Upper lobe of left lung (tissue), 4 donors: Measurements from ENCODE around the gene DNAJC4.

Source experiments
- POLR2A ChIP-seq, 4 donors: fragments of 450-650 bp; IDR thresholded peaks; one replicate each; pipeline ENCODE4 v1.5.1; 2016 to 2017; ENCODE audit warnings: antibody characterized with exemption in 4 of 4, mild to moderate bottlenecking in 2 of 4
- TF ChIP-seq, protein P1 (sequence below), 6 experiments: fragments of 450-650 bp in 4 of 6; fragments of 200-600 bp in 2 of 6; sonication (generic) in 2 of 6; IDR thresholded peaks; one replicate each; pipeline ENCODE4 v1.5.1; 2016 to 2019; ENCODE audit warnings: antibody characterized with exemption in 6 of 6

DNA sequence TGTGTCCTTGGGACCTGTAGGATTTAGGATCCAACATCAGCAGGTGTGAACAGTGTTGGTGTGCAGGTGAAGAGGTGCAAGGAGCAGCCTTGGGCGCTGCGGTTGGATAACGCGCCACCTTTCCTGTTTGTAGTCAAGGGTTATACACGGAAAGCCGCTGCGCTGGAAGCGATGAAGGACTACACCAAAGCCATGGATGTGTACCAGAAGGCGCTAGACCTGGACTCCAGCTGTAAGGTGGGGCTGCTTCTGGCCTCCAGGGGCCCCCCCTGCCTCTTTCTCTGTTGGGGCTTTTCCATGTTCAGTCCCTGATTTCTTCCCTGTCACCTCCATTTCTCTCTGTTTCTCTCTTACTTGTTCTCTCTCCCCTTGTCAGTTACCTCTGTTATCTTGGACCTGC is 27.4 kb upstream of the DNAJC4 start:
- TF ChIP-seq, protein P1, sequence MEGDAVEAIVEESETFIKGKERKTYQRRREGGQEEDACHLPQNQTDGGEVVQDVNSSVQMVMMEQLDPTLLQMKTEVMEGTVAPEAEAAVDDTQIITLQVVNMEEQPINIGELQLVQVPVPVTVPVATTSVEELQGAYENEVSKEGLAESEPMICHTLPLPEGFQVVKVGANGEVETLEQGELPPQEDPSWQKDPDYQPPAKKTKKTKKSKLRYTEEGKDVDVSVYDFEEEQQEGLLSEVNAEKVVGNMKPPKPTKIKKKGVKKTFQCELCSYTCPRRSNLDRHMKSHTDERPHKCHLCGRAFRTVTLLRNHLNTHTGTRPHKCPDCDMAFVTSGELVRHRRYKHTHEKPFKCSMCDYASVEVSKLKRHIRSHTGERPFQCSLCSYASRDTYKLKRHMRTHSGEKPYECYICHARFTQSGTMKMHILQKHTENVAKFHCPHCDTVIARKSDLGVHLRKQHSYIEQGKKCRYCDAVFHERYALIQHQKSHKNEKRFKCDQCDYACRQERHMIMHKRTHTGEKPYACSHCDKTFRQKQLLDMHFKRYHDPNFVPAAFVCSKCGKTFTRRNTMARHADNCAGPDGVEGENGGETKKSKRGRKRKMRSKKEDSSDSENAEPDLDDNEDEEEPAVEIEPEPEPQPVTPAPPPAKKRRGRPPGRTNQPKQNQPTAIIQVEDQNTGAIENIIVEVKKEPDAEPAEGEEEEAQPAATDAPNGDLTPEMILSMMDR (IDR thresholded peaks at IDR 0.05) = no peak
- TF ChIP-seq POLR2A (IDR thresholded peaks at IDR 0.05) = no peak
